GM18511 (cell line): ENCODE results near the gene SPOCK2.
"Not testable (repeated sequence)": the region's sequence is repeated elsewhere in the genome, so short reads cannot be mapped to it uniquely, and the experiment has no call there.

ENCODE experiments used
- ATAC-seq: cut with Tn5 transposase; IDR thresholded peaks from one replicate; pipeline ENCODE4 v1.9.1; 2021; ENCODE audit warnings: mild to moderate bottlenecking, moderate library complexity; ENCODE audit not compliant: unreplicated experiment

SPOCK2 gene

DNA sequence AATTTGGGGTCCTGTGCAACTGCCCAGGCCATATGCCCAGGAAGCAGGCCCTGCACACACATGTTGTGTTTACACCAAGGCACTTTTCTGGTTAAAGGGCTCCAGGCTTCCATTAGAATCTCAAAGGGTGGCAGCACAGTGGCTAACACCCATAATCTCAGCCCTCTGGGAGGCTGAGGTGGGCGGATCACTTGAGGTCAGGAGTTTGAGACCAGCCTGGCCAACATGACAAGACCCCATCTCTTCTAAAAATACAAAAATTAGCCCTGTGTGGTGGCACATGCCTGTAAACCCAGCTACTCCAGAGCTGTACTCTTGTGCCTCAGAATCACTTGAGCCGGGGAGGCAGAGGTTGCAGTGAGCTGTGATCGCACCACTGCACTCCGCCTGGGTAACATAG, 53.6 kb downstream of the SPOCK2 start:
- no peak for ATAC-seq

DNA sequence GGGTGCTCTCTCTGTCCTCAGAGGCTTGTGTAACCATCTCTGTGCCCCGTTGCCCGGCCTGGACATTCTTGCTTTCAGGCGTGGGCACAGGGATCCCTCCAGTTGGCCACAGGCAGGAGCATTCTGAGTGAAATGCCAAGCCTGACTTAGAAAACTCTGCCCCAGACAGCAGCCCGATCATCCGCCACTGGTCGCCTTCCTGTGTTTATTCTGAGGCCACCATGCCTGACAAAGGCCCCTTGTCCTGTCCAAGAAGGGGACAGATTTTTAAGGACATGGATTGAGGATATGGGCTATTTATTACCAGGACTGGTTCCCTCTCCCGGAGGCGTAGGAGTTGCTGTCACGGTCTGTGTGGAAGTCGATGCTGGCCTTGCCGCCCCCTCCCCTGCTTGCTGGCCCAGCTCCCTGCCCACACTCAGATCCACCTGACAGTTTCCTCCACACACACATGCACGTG, 54.3 kb downstream of the SPOCK2 start:
- ATAC-seq: no peak

- ATAC-seq: not testable (repeated sequence)
Observed at GRCh38 chr10:72032409-72033162, 55.8 kb downstream of the SPOCK2 start.

DNA sequence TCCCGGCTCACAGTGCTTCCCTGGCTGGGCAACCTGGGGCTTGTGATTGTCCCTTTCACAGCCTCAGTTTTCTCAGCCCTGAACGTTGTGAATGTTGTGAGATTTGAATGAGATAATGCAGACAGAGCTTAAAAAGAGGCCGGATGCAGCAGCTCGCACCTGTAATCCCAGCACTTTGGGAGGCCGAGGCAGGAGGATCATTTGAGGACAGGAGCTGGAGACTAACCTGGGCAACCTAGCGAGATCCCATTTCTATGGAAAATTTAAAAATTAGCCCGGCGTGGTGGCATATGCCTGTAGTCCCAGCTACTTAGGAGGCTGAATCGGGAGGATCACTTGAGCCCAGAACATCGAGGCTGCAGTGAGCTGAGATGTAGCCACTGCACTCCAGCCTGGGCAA, 56.6 kb downstream of the SPOCK2 start:
- ATAC-seq: no peak

- no peak for ATAC-seq
Observed at GRCh38 chr10:72030762-72031543, 57.4 kb downstream of the SPOCK2 start.

GRCh38 chr10:72029414-72029813, 58.9 kb downstream of the SPOCK2 start:
- ATAC-seq: no peak

- ATAC-seq: no peak
Observed at GRCh38 chr10:72027498-72027897, 60.9 kb downstream of the SPOCK2 start.

DNA sequence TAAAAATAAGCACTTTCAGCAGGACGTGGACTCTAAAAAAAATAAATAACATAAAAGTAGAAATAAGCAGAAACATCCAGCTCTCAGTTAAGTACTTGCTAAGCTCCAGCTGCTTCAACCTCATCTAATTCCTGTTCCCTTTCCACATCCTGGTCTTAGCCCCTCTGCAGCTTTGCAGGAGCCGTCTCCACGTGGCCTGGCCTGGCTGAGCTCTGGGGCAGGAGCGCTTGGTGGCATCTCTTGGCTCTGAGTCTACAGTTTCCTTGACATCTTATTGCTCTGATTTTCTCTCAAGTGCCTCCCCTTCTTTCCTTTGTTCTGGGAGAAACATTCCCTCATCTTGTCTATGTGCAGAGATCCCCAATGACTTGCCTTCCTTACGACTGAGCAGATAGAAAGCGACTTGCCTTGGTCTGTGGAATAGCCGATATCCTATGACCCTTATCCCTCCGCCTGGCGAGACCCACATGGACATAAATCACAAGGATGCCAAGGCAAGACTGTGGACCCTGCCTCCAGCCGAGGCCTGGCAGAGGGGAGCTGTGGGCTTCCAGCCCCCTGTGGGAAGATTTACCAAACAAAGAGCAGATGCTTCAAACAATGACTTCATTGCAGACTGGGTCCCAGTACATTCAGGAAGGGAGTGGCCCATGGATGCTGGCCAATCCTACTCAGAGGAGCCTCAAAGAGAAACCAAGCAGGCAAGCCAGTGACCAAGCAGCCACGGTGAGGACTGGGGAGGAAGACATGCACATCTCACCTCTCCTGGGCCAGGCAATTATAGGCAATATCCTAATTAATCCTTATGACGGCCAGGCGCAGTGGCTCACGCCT, 61.9 kb downstream of the SPOCK2 start:
- no peak for ATAC-seq

DNA sequence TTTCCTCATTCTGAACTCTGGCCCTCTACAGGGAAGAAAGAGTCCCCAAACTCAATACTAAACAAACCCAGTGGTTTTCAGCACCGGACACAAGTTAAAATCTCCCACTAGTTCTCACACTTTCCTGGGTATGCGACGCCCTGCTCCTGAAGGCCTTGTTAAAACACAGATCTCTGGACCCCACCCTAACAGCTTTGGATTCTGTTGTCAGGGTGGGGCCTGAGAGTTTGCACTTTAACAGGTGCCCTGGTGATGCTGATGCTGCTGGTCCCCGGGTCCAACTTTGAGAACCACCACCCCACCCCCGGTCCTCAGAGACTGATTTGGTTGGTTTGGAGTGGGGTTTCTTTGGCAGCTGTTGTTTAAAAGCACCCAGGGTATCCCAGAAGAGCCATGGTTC, 62.5 kb downstream of the SPOCK2 start:
- no peak for ATAC-seq

DNA sequence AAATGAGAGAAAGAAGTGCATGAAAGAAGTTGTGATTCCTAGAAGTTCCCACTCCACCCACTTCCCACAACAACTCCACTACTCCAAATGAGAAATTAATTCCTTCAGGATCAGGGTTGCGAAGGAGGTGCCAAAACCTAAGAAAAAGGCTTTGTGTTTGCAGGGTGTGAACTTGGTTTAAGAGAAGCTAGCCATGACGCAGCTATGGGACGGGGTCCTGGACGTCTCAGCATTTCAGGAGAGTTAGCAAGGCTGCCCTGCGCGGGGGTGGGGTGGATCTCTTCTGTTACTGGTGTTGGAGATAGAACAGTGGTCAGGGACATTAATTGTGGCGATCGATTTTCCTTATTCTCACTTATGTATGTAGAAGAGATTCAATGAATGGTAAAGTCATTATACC, 63.0 kb downstream of the SPOCK2 start:
- no peak for ATAC-seq

DNA sequence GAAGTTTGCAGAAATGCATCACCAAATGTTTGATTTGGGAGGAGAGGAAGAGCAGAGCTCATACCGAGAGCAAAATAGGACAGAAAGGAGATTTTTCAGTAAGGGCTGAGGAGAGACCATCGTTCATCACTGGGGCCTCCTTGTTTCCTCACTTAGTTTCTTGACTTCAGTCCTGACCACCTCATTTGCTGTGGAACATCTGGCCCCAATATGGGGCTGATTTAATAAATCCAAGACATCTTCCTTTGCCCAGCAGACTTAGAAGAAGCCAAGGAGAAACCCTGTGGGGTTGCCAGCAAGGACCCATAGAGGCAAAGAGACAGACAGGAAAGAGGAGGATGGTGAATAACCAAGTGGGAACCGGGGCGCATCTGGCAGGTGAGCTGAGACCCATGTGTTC, 63.8 kb downstream of the SPOCK2 start:
- no peak for ATAC-seq

DNA sequence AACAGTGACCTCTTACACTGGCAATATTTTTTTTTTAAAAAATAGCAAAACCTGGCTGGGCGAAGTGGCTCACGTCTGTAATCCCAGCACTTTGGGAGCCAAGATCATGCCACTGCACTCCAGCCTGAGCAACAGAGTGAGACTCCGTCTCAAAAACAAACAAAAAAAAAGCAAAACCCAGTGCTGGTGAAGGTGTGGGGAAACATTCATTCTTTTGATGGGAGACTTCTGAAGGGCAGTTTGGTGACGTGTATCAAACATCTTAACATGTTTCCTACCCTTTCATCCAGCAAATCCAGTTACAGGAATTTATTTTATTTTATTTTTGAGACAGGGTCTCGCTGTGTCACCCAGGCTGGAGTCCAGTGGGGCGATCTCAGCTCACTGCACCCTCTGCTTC, 66.1 kb downstream of the SPOCK2 start:
- no peak for ATAC-seq

DNA sequence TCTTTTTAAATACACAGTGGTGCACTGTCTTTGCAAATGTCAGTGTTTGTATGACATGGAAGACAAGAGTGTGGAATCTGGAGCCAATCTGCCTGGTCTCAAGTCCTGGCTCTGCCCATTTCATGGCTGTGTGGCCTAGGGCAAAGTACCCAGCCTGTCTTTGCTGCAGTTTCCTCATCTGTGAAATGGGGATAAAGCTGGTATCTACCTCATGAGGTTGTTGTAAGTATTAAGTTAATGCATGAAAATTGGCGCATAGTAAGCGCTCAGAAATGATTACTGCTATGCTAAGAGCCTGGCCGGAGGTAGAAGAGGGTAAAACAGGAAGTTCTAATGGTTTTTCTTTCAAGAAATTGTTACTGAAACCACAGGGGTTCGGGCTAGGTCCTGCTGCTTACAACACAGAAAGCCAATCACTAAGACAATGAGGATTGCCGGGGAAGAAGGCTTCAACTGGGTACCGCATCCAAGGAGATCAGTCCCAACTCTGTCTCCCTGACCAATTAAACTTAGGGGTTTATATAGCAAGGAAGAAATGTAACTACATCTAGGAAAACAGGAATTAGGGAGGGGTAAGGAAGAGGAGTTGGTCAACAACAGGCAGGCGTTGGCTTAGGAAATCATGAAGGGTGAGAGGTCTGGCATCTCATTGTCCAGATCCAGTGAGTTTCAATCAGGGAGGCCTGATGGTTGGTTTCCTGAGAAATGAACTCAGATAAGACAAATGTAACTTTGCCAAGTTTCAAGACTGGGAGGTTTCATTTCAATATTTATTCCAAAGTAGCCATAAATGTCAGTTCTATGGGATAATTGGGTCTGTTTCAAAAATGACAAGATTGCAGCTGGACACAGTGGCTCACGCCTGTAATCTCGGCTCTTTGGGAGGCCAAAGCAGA, 67.2 kb downstream of the SPOCK2 start:
- ATAC-seq: no peak

- no peak for ATAC-seq
Observed at GRCh38 chr10:72019085-72019876, 69.1 kb downstream of the SPOCK2 start.

DNA sequence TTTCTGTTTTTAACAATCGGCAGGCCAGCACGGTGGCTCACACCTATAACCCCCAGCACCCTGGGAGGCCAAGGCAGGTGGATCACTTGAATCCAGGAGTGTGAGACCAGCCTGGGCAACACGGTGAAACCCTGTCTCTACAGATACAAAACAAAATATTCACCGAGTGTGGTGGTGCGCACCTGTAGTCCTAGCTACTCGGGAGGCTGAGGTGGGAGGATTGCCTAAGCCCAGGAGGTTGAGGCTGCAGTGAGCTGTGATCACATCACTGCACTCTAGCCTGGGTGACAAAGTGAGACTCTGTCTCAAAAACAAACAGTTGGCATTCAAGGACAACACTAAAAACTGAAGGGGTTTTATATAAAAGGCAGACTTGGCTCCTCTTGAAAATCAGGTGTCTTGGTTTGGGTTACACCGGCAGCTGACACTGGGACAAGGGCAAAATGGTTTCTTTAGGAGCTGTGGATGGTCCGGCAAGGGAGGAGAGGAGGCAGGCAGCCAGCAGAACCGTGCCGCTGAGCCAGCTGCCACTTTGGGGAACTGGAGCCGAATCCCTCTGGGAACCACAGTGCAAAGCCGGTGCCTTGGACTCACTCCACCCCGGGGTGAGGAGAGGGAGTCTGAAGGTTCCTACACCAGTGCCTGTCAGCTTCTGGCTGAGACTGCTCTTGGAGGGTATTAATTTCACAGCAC, 71.6 kb downstream of the SPOCK2 start:
- ATAC-seq: no peak

DNA sequence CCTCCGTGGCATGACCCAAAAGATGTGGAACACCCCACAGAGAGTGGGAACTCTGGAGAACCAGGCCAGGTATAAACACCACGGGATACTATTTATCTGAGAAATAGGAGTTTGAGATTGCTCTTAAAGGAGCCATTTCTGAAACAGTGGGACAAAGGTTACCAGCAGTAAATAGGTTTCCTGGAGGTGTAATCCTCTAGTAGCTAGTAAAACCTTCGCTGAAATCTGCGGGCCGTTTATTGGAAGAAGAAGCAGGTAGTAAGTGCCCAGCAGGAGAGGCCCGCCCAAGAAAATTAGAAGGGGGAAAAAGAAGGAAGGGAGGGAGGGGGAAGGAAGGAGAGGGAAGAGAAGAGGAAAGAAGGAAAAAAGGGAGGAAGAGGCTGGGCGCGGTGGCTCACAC, 72.5 kb downstream of the SPOCK2 start:
- ATAC-seq: no peak

DNA sequence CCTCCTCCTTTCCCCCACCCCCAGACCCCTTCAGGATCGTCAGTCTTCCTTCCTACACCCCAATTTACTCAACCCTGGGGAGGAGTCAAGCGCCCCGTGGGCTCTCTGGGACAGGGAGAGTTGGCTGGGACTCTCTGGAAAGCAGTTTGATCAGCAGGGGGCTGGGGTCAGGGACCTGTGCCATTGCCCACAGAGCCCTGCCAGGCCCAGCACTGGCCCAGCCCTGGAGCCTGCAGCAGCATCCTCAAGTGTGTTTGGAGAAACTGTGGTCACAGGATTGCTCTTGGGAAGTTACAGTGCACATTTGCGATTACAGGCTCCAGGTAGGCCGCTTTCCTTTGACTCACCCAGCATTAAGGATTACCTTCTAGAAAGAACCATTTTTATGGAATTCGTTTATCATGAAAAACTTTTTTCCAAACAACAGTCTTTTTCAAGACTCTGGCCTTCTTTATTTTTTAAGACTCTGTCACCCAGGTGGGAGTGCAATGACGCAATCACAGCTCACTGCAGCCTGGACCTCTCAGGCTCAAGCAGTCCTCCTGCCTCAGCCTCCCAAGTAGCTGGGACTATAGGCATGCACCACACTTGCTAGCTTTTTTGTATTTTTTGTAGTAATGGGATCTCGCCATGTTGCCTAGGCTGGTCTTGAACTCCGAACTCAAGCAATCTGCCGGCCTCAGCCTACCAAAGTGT, 73.4 kb downstream of the SPOCK2 start:
- no peak for ATAC-seq

DNA sequence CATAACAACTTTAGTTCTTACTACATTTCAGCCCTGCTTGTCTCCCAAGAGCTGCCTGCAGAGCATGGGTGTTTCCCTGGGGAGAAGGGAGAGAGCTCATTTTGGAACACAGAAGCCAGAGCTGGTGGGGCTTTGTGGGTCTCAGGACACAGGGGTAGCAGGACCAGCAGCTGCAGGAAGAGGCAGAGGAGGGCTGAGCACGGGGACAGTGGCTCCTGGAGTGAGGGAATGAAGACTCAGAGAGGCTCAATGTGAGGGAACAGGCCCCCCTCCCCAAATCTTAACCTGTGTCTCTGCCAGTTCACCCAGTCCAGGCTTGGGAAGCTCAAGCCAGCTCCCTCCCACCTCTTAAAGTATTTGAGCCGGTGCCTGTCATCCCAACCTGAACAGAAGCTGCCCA, 74.2 kb downstream of the SPOCK2 start:
- no peak for ATAC-seq
